ENCODE data around the gene LARGE2. TPM values are rescaled to one million over a fixed set of nuclear protein-coding genes. Genes with fewer than 3 reads are reported as not detected.

The LARGE2 gene
- total RNA-seq (2014; rRNA removed): 18.4 and 19.6 TPM in 2 replicates
- percentile 48 among the genes with signal in this experiment for Bru-seq, nascent RNA
- percentile 64 among the genes with signal in this experiment for BruChase-seq, experiment 1, labeled RNA remaining after a 6-hour chase
- BruChase-seq, experiment 2, labeled RNA remaining after a 2-hour chase: percentile 53 among the genes with signal in this experiment
- long read RNA-seq, partial matches to known transcripts: 5 of 14 reads
- long read RNA-seq, other reads (novel, unspliced or antisense): 5 of 14 reads

DNA sequence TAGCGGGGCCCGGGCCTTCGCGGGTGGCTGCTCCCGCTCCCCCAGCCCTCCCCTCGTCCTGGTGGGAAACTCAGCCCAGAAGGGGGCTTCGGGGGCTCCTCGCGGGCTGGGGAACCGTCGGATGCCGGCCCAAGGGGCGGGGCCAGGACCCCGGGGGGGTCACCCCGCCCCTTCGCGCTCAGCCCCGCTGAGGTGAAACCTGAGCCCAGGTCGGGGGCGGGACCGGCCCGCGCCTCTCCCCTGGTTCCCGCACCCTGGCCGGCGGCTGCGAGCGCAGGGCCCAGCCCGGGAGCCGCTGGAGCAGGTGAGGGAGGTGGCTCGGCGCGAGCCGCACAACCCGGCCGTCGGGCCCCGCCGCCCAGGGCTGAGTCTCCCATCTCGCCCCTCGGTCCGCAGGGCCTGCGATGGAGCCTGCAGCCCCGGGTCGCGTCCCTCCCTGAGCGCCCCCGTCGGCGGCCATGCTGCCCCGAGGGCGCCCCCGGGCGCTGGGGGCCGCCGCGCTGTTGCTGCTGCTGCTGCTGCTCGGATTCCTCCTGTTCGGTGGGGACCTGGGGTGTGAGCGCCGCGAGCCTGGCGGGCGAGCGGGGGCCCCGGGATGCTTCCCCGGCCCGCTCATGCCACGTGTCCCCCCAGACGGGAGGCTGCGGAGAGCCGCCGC, at the start of gene LARGE2:
Gene LARGE2 (plus strand): TSS at position 232 of the 658 bp plus-strand sequence. CDS start 227 bp downstream, at position 459.
- H3K27ac ChIP-seq (ENCODE audit: low read length): no peak within 1 kb of the TSS
- H3K9me3 ChIP-seq (ENCODE audit: low read length): no peaks in the 10 kb centered on the region
- intact Hi-C loops (cut with micrococcal nuclease): no loop called here
- peak within 1 kb of the TSS; percentile 75 for H3K9ac ChIP-seq (ENCODE audit: low read length)
- BruUV-seq (replicated peaks): no TSS peak
- peak; percentile 24 for ATAC-seq
- ChIA-PET CTCF (no interaction called here), POLR2A (ENCODE audit: unreplicated experiment) (no interaction called here)
- DNase-seq: peak; percentile 67
- H3F3A ChIP-seq (ENCODE audit: low read length, unreplicated experiment): no peaks in the 10 kb centered on the region
- peak within 1 kb of the TSS; percentile 90 for H2AFZ ChIP-seq (ENCODE audit: low read length)
- peaks cover 5% of the 10 kb centered on the region for H3K79me2 ChIP-seq (ENCODE audit: low read length)
- H3K27me3 ChIP-seq (ENCODE audit: low read length): no peaks in the 10 kb centered on the region
- no peaks in the 10 kb centered on the region for H4K20me1 ChIP-seq (ENCODE audit: low read length)
- peak within 1 kb of the TSS; percentile 82 for H3K4me3 ChIP-seq (ENCODE audit: low read length)
- H3K4me1 ChIP-seq (ENCODE audit: insufficient read depth, low read length): no peaks in the 10 kb centered on the region
- H3K9me2 ChIP-seq (replicated peaks; ENCODE audit: low read length): no peaks in the 10 kb centered on the region
- no peaks in the 10 kb centered on the region for H3K36me3 ChIP-seq (ENCODE audit: low read depth, low read length)
- no peak for TF ChIP-seq EZH2phosphoT487 (IDR thresholded peaks at IDR 0.05; ENCODE audit: borderline replicate concordance, low read length)
- TF ChIP-seq, protein P1, sequence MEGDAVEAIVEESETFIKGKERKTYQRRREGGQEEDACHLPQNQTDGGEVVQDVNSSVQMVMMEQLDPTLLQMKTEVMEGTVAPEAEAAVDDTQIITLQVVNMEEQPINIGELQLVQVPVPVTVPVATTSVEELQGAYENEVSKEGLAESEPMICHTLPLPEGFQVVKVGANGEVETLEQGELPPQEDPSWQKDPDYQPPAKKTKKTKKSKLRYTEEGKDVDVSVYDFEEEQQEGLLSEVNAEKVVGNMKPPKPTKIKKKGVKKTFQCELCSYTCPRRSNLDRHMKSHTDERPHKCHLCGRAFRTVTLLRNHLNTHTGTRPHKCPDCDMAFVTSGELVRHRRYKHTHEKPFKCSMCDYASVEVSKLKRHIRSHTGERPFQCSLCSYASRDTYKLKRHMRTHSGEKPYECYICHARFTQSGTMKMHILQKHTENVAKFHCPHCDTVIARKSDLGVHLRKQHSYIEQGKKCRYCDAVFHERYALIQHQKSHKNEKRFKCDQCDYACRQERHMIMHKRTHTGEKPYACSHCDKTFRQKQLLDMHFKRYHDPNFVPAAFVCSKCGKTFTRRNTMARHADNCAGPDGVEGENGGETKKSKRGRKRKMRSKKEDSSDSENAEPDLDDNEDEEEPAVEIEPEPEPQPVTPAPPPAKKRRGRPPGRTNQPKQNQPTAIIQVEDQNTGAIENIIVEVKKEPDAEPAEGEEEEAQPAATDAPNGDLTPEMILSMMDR (conservative IDR thresholded peaks at IDR 0.05; ENCODE audit: low read depth, low read length): no peak
- peak within 1 kb of the TSS; percentile 93 for H3K4me2 ChIP-seq (ENCODE audit: low read length)

DNA sequence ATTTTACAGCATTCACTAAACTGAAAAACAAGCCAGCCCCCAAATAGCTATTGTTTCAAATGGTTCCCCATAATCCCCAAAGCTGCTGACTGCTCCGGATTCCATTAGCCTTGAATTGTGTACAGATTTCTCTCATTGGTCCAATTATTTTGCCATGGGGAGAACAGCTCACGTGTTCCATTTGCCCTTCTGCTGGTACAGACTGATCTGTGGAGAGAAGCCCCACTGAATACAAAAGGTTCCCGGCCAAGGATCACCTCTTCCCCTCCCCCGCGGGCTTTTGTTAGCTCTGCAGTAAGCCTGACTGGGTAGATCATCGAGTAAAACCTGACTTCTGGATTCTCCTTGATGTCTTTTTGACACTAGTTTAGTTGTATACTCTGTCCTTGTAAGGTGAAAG, 46.1 kb upstream of the LARGE2 start:
- BruUV-seq (replicated peaks): no TSS peak
- H3K79me2 ChIP-seq (ENCODE audit: low read length): no peaks in the 10 kb centered on the region
- H3K27ac ChIP-seq (ENCODE audit: low read length): no peak overlapping the region
- no peak overlapping the region for H3K9ac ChIP-seq (ENCODE audit: low read length)
- H3K27me3 ChIP-seq (ENCODE audit: low read length): no peaks in the 10 kb centered on the region
- no peaks in the 10 kb centered on the region for H3K9me3 ChIP-seq (ENCODE audit: low read length)
- H4K20me1 ChIP-seq (ENCODE audit: low read length): peaks cover 6% of the 10 kb centered on the region; the same call in 1 of the 2 replicates
- peaks cover 9% of the 10 kb centered on the region; the same call in 1 of the 2 replicates for H3K36me3 ChIP-seq (ENCODE audit: low read depth, low read length)
- no peaks in the 10 kb centered on the region for H3F3A ChIP-seq (ENCODE audit: low read length, unreplicated experiment)
- ATAC-seq: no peak
- ChIA-PET POLR2A (ENCODE audit: unreplicated experiment) (no interaction called here), CTCF (no interaction called here)
- H3K4me1 ChIP-seq (ENCODE audit: insufficient read depth, low read length): peaks cover 18% of the 10 kb centered on the region
- no peak overlapping the region for H3K4me3 ChIP-seq (ENCODE audit: low read length)
- no peaks in the 10 kb centered on the region for H3K9me2 ChIP-seq (replicated peaks; ENCODE audit: low read length)
- TF ChIP-seq EZH2phosphoT487 (IDR thresholded peaks at IDR 0.05; ENCODE audit: borderline replicate concordance, low read length): no peak
- no peak for TF ChIP-seq EZH2 (IDR thresholded peaks at IDR 0.05; ENCODE audit: low read length, unreplicated experiment)
- TF ChIP-seq, protein P1 (conservative IDR thresholded peaks at IDR 0.05; ENCODE audit: low read depth, low read length): no peak
- DNase-seq: no peak
- H3K4me2 ChIP-seq (ENCODE audit: low read length): no peak overlapping the region
- no peak overlapping the region for H2AFZ ChIP-seq (ENCODE audit: low read length)
- intact Hi-C loops (cut with micrococcal nuclease): no loop called here

- CTCF ChIA-PET: no interaction called here
- intact Hi-C loops (cut with micrococcal nuclease): no loop called here
Measured at GRCh38 chr11:45877221-45877620, 45.2 kb upstream of the LARGE2 start.

More at GRCh38 chr11:45877221-45877620, 45.2 kb upstream of the LARGE2 start:
- no peak for DNase-seq
- no peaks in the 10 kb centered on the region for H3K27me3 ChIP-seq (ENCODE audit: low read length)
- H3K36me3 ChIP-seq (ENCODE audit: low read depth, low read length): peaks cover 16% of the 10 kb centered on the region; the same call in 1 of the 2 replicates
- H3K4me1 ChIP-seq (ENCODE audit: insufficient read depth, low read length): peaks cover 18% of the 10 kb centered on the region
- no peak for ATAC-seq
- POLR2A ChIA-PET (ENCODE audit: unreplicated experiment): no interaction called here
- H3K79me2 ChIP-seq (ENCODE audit: low read length): no peaks in the 10 kb centered on the region
- peaks cover 9% of the 10 kb centered on the region; the same call in 1 of the 2 replicates for H4K20me1 ChIP-seq (ENCODE audit: low read length)
- no peak overlapping the region for H3K4me3 ChIP-seq (ENCODE audit: low read length)
- no peaks in the 10 kb centered on the region for H3K9me2 ChIP-seq (replicated peaks; ENCODE audit: low read length)
- H3K9me3 ChIP-seq (ENCODE audit: low read length): no peaks in the 10 kb centered on the region
- no TSS peak for BruUV-seq (replicated peaks)
- H3K27ac ChIP-seq (ENCODE audit: low read length): no peak overlapping the region
- H2AFZ ChIP-seq (ENCODE audit: low read length): no peak overlapping the region
- TF ChIP-seq EZH2phosphoT487 (IDR thresholded peaks at IDR 0.05; ENCODE audit: borderline replicate concordance, low read length) (no peak), EZH2 (IDR thresholded peaks at IDR 0.05; ENCODE audit: low read length, unreplicated experiment) (no peak)
- TF ChIP-seq, protein P1 (conservative IDR thresholded peaks at IDR 0.05; ENCODE audit: low read depth, low read length): no peak
- no peak overlapping the region for H3K4me2 ChIP-seq (ENCODE audit: low read length)
- no peaks in the 10 kb centered on the region for H3F3A ChIP-seq (ENCODE audit: low read length, unreplicated experiment)
- no peak overlapping the region for H3K9ac ChIP-seq (ENCODE audit: low read length)
